Measurements from ENCODE around the gene ENPP5. TPM values are rescaled to one million over a fixed set of nuclear protein-coding genes. Genes with fewer than 3 reads are reported as not detected.
"Not testable (repeated sequence)": the region's sequence is repeated elsewhere in the genome, so short reads cannot be mapped to it uniquely, and the experiment has no call there.

The ENPP5 gene
- total and polyA plus RNA-seq, 8 donors, result 2.7 to 12.4 (median 5.3) TPM

DNA sequence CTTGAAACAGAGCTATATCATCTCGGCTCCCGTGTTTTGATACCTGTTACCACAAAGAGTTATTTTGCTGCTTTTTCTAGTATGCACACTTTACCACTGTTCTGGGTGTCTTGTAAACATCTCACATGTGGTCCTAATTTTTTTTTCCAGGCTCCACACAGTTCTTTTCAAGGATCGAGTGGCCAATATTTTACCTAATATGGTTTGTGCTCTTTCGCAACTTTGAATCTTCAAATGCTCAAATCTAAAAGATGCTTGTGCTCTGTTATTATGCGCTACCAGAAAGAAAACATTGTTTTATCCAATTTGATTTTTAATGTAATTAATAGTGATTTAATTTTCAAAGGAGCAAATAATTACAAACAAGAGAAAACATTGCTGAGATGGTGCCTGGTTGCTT is 10.7 kb downstream of the ENPP5 start:
- WGBS, 2 donors, result 95 to 98% methylated on average over 5 of the region's 5 CpGs
- Histone ChIP-seq H3K27me3 (no peaks in the 10 kb centered on the region), H3K36me3 (no peaks in the 10 kb centered on the region), H3K4me3 (no peak overlapping the region), H3K27ac (no peak overlapping the region), H3K4me1 (no peaks in the 10 kb centered on the region), H3K9me3 (no peaks in the 10 kb centered on the region)
- ATAC-seq, result no peak
- no peak for DNase-seq
- intact Hi-C loops (cut with DNase I), result no loop called here
- no peak for FAIRE-seq
- TF ChIP-seq, protein P1, sequence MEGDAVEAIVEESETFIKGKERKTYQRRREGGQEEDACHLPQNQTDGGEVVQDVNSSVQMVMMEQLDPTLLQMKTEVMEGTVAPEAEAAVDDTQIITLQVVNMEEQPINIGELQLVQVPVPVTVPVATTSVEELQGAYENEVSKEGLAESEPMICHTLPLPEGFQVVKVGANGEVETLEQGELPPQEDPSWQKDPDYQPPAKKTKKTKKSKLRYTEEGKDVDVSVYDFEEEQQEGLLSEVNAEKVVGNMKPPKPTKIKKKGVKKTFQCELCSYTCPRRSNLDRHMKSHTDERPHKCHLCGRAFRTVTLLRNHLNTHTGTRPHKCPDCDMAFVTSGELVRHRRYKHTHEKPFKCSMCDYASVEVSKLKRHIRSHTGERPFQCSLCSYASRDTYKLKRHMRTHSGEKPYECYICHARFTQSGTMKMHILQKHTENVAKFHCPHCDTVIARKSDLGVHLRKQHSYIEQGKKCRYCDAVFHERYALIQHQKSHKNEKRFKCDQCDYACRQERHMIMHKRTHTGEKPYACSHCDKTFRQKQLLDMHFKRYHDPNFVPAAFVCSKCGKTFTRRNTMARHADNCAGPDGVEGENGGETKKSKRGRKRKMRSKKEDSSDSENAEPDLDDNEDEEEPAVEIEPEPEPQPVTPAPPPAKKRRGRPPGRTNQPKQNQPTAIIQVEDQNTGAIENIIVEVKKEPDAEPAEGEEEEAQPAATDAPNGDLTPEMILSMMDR (IDR thresholded peaks at IDR 0.05), result no peak

DNA sequence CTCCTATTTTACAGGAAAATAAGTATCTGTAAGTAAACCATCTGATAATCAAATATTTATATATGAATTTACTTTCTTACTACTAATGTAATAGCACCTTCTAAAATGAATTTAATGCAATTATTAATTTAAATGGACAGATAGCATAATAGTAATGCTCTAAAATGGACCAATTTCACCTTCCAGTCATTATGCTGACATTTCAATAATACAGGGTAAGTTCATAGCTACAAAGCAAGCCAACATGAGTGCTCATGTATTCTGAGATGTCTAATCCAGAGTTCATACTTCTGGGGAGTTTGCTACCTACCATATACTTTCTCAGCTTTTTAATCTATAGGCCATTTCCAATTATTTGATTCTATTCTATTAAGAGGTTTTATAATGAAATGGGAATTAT is 11.6 kb downstream of the ENPP5 start:
- no peak for FAIRE-seq
- Histone ChIP-seq H3K27me3 (no peaks in the 10 kb centered on the region), H3K27ac (no peak overlapping the region), H3K9me3 (no peaks in the 10 kb centered on the region), H3K36me3 (no peaks in the 10 kb centered on the region), H3K4me3 (no peak overlapping the region), H3K4me1 (no peaks in the 10 kb centered on the region)
- no peak for ATAC-seq
- TF ChIP-seq, protein P1 (IDR thresholded peaks at IDR 0.05), result no peak
- no peak for DNase-seq
- intact Hi-C loops (cut with DNase I), result no loop called here

DNA sequence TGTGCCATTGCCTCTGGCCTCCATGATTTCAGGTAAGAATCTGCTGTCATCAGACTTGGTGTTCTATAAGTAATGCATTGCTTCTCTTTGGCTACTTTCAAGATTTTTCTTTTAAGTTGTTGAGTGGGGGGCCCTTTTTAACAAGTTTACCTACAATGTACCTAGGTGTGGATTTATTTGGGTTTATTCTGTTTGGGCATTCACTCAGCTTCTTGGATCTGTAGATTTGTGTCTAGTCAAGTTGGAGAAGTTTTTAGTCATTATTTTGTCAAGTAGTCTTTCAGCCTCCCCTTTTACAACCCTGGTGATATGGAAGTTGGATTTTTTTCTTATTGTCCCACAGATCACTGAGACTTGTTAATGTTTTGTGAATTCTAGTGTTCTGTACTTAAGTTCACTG is 14.1 kb downstream of the ENPP5 start:
- H3K4me3 ChIP-seq, result no peak overlapping the region
- FAIRE-seq (no peak), DNase-seq (no peak), ATAC-seq (no peak)
- intact Hi-C loops (cut with DNase I), result no loop called here
- H3K27me3 ChIP-seq, result no peaks in the 10 kb centered on the region
- no peaks in the 10 kb centered on the region for H3K9me3 ChIP-seq
- TF ChIP-seq, protein P1 (IDR thresholded peaks at IDR 0.05), result no peak
- no peaks in the 10 kb centered on the region for H3K36me3 ChIP-seq
- H3K4me1 ChIP-seq, result no peaks in the 10 kb centered on the region
- H3K27ac ChIP-seq, result no peak overlapping the region

DNA sequence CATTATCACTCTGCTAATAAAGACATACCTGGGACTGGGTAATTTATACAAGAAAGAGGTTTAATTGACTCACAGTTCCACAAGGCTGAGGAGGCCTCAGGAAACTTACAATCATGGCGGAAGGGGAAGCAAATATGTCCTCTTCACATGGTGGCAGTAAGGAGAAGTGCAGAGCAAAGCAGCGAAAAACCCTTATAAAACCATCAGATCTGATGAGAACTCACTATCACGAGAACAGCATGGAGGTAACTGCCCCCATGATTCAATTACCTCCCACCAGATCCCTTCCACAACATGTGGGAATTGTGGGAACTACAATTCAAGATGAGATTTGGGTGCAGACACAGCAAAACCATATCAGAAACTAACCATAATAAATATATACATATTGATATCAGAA is 21.7 kb downstream of the ENPP5 start:
- ATAC-seq; H3K4me1 ChIP-seq; H3K36me3 ChIP-seq; H3K27ac ChIP-seq; H3K27me3 ChIP-seq; H3K4me3 ChIP-seq; H3K9me3 ChIP-seq; DNase-seq; FAIRE-seq; intact Hi-C loops (cut with DNase I): not testable (repeated sequence)
- WGBS, 2 donors, result 90 to 93% methylated on average over 3 of the region's 3 CpGs

DNA sequence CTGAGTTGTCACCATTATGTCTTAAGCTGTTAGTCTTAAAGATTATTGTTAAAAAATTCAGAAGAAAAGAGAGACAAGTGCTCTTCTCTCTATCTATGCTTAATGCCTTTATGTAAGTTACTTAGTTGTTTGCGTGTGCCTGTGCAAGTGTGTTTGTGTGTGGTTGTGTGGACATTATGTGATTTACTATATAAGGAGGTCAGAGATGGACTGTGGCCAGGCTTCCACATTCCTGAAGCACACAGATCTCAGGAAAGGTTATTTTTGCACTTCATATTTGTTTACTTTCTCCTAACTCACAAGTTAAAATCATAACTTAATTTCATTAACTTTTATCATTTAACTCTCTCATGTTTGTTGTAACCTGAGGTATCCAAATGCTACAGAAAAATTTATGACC is 26.5 kb downstream of the ENPP5 start:
- no peaks in the 10 kb centered on the region for H3K27me3 ChIP-seq
- H3K9me3 ChIP-seq, result no peaks in the 10 kb centered on the region
- DNase-seq (no peak), FAIRE-seq (no peak), ATAC-seq (no peak)
- no peaks in the 10 kb centered on the region for H3K36me3 ChIP-seq
- WGBS, 2 donors, result 36 to 42% methylated on average over 1 of the region's 1 CpG
- intact Hi-C loops (cut with DNase I), result no loop called here
- no peak overlapping the region for H3K4me3 ChIP-seq
- TF ChIP-seq, protein P1 (IDR thresholded peaks at IDR 0.05), result no peak
- peaks cover 0 to 5% (median 0%) of the 10 kb centered on the region in 3 donors for H3K4me1 ChIP-seq
- no peak overlapping the region for H3K27ac ChIP-seq

DNA sequence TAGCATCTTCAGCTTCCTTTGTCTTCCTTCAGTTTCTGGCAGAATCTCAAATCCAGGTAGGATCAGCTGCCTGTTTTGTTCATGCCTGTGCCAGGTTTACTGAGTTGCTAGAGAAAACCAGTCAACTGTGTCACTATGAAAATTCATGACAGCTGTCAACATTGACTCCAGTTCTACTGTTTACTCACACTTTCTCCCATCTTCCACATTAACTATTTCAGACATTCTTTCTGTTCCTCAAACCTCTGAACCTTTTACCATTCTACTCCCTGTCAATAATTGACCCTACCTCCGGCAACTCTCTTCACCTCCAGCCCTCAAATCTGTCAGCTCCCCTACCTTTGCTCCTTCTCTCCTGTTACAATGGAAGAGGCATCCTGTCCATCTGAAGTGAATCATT is 32.5 kb downstream of the ENPP5 start:
- FAIRE-seq (no peak), ATAC-seq (no peak), DNase-seq (no peak)
- H3K4me3 ChIP-seq, result no peak overlapping the region
- WGBS, 2 donors, result 55 to 72% methylated on average over 1 of the region's 1 CpG
- H3K27me3 ChIP-seq, result no peaks in the 10 kb centered on the region
- H3K4me1 ChIP-seq, result peaks cover 0 to 3% (median 0%) of the 10 kb centered on the region in 3 donors
- no peaks in the 10 kb centered on the region for H3K36me3 ChIP-seq
- intact Hi-C loops (cut with DNase I), result no loop called here
- no peaks in the 10 kb centered on the region for H3K9me3 ChIP-seq
- H3K27ac ChIP-seq, result no peak overlapping the region
- TF ChIP-seq, protein P1 (IDR thresholded peaks at IDR 0.05), result no peak

All from pancreas (tissue), 10 donors.